ENCODE data around the gene NUTM1. TPM values are rescaled to one million over a fixed set of nuclear protein-coding genes. Genes with fewer than 3 reads are reported as not detected.
"Not testable (repeated sequence)": the region's sequence is repeated elsewhere in the genome, so short reads cannot be mapped to it uniquely, and the experiment has no call there.

Gene NUTM1
- total RNA-seq, 2 experiments from 2014 or later = not detected

DNA sequence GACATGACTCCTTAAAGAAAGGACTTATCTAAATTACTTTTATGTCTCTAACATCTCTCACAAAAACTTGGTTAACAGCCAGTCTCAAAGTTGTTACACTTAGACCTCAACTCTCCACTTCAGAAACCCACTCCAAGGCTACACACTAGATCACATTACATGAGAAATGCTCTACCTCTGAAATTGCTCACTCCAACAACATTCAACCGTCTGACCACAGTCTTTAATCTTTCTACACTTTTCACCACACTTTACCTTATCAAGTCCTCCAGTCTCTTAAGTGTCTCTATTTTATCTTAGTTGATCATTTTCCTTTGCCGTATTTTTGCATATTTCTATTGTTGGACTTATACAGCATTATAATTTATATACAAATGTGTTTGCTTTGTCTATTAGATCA lies 11.3 kb upstream of the NUTM1 start:
- H3K36me3 Mint-ChIP-seq = peaks cover 19% of the 10 kb centered on the region
- no peaks in the 10 kb centered on the region for H3K27me3 Mint-ChIP-seq
- H3K4me3 Mint-ChIP-seq = peak overlapping the region; percentile 53
- H3K9me3 Mint-ChIP-seq = no peaks in the 10 kb centered on the region
- DNase-seq = no peak
- peak overlapping the region; percentile 90 for H3K27ac Mint-ChIP-seq
- H3K4me1 Mint-ChIP-seq = peaks cover 78% of the 10 kb centered on the region

DNA sequence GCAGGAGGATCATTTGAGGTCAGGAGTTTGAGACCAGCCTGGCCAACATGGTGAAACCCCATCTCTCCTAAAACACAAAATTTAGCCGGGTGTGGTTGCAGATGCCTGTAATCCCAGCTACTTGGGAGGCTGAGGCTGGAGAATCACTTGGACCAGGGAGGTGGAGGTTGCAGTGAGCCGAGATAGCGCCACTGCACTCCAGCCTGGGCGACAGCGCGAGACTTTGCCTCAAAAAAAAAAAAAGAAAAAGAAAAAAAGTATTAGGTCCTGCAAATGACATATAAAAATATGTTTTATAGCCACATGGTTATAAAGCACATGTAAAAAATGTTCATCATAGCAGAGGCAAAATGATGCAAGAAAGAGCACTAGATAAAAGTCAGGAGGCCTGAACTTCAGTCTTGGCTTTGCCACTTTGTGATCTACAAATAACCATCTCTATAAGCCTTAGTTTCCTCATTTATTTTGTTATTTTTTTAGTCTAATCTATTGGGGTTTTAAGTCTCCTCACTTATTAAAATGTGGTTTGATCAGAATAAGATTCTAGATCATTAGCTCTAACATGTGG lies 10.5 kb upstream of the NUTM1 start:
- H3K36me3 Mint-ChIP-seq = peaks cover 22% of the 10 kb centered on the region
- DNase-seq = no peak
- H3K4me1 Mint-ChIP-seq = peaks cover 74% of the 10 kb centered on the region
- H3K4me3 Mint-ChIP-seq = peak overlapping the region; percentile 19
- H3K27me3 Mint-ChIP-seq = no peaks in the 10 kb centered on the region
- H3K9me3 Mint-ChIP-seq = no peaks in the 10 kb centered on the region
- H3K27ac Mint-ChIP-seq = peak overlapping the region; percentile 90

DNA sequence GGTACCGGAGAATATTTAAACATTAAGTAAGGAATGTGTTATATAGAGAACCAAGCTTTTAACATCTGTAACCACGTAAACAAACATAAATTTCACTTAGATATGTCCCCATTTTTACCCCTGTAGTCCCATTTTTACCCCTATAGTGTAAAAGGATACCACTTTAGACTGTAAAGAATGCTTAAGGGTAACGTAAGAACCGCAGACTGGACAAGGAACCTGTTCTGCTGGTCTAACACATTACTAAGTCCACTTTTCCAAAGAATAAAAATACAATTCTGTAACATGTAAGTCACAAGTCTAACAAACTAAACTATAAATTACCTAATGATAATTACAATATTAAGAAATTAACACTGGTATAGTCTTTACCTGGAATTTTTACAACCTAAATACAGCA lies 8.4 kb upstream of the NUTM1 start:
- H3K27me3 Mint-ChIP-seq = no peaks in the 10 kb centered on the region
- H3K4me1 Mint-ChIP-seq = peaks cover 65% of the 10 kb centered on the region
- peaks cover 24% of the 10 kb centered on the region for H3K36me3 Mint-ChIP-seq
- peak overlapping the region; percentile 96 for H3K4me3 Mint-ChIP-seq
- H3K9me3 Mint-ChIP-seq = no peaks in the 10 kb centered on the region
- DNase-seq = no peak
- peak overlapping the region; percentile 90 for H3K27ac Mint-ChIP-seq

DNA sequence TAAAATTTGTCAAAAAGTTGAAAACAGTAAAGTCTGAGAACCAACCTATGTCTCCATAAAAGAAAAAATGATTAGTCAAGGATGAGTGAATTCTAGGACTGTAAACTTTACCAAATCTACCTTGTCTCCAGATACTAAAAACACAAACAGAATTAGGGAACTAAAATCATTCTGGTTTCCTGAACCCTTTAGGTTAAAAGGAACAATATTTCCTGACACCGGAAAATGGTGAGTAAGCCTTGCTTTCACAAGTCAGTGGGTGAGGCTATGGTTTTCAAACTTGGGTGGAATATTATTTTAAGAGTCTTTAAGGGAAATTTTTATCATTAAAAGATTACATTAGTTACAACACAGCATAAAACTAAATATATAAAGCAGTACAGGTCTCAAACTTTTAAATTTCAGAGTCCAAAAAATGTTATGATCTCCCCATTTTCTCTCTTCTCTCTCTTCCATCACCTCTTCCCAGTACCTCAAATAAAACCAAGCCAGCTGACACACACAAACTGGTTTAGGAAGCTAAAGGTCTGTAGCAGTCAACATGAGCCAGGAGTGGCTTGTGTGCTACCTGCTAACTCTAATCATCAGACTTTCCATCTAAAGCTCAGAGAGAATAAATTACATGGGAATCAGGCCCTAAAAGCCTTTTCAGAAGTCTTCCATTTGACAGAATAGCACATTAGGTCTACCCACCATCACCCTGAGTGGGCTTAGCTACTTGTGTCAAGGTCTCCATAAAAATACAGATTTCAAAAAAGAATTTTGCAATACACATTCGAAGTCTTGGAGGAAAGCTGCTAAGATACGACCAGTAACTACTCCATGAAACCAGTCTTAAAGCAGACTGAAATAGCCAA lies 7.7 kb upstream of the NUTM1 start:
- no peak for DNase-seq
- Mint-ChIP-seq H3K4me3 (peak overlapping the region; percentile 96), H3K4me1 (peaks cover 66% of the 10 kb centered on the region), H3K27me3 (no peaks in the 10 kb centered on the region), H3K27ac (peak overlapping the region; percentile 90), H3K9me3 (no peaks in the 10 kb centered on the region), H3K36me3 (peaks cover 29% of the 10 kb centered on the region)

DNA sequence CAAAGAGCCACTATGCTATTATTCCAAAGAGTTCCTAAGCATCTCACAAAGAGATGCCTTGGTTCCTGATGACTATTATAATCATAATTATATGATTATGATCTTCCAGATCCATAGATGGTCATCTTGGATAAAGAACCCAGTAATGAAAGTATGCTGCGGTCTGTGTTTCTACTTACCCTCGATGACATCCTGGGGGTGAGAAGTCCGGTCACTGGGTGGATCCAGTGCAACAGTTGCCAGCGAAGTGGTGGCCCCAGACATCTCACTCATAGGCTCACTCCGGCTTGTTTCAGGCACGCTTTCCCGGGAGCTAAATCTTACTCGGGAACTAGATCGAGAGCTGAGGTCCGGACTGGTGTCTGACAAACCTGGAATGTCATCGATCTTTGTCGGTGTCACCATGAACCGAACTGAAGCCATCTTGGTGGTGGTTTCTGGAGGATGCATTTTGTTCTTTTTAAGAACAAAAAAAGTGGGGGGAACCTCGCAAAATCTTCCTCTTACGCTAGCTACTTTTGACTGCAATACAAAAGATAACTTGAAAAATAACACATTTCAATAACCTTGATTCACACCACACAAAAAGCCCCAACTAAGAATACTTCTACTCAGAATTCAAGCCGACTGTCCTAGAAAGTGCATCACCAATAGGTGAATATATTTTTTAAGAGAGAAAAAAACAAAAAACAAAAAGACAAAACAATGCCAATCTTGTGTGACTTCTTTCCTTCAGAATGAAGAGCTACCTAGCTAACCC lies 6.7 kb upstream of the NUTM1 start:
- DNase-seq = no peak

DNA sequence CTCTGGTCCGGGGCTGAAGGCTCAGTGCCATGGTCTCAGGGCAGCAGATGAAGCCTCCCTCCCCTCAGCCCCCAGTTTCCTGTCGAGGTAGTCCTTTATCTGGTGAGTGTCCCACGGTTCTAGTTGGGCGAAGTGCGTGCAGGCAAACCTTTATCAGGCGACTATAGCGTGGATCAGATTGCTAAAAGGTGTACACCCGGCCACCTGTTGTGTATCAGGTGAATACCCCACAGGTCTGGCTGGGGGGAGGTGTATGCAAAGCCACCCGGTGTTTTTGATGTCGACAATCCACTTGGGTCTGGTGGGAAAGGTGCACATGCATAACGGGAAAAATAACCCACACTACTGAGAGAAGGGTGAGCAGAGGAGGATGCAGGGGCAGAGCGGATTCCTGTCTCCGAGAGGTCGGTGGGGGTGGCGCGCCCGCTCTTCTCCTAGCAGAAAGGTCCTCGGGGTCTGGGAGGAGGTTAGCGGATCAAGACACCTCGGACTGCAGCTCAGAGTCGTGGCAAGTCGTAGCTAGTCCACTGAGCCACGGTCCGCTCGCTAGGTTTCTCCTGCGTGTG lies 6.0 kb upstream of the NUTM1 start:
- no peaks in the 10 kb centered on the region for H3K27me3 Mint-ChIP-seq
- H3K4me3 Mint-ChIP-seq = peak overlapping the region; percentile 96
- H3K36me3 Mint-ChIP-seq = peaks cover 35% of the 10 kb centered on the region
- H3K27ac Mint-ChIP-seq = peak overlapping the region; percentile 90
- H3K4me1 Mint-ChIP-seq = peaks cover 61% of the 10 kb centered on the region
- peak; percentile 24 for DNase-seq
- H3K9me3 Mint-ChIP-seq = no peaks in the 10 kb centered on the region

More for the DNA sequence above, 6.7 kb upstream of the NUTM1 start:
- Mint-ChIP-seq H3K27me3 (no peaks in the 10 kb centered on the region), H3K9me3 (no peaks in the 10 kb centered on the region), H3K36me3 (peaks cover 33% of the 10 kb centered on the region), H3K4me3 (peak overlapping the region; percentile 96), H3K27ac (peak overlapping the region; percentile 90), H3K4me1 (peaks cover 63% of the 10 kb centered on the region)

DNA sequence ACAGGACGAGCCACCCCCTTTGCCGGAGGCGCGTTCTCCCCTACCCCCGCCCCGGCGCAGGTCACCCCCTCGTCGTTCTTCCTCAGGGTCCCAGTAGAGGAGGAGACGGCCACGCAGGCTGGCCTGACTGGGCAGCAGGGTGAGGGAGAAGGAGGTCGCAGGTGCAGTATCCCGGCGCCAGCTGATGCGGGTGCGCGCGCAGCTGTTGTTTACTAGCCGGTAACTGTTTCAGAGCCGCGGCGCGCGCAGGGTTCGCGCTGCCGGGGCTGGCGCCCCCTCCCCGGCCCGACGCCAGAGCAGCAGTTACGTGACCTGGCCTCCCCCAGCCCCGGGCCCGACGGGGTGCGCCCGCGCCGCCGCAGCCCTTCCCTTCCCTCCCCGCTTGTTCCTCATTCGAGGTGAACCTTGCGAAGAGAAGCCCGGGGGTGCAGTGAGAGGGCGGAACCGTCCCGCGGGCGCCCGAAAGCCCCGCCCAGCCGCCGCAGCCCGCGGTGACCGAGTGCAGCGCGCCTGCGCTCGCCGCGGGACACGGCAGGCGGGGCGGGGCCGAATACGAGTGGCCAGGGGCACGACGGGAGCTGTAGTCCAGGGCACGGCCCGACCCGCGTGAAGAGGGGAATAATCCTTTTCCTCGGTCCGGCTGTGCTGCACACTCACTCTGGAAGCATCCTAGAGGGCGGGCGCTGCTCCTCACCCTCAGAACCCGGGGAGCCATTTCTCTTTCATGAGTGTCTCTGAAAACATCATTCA lies 5.4 kb upstream of the NUTM1 start, which contains the start of gene SLC12A6:
TSS of gene SLC12A6 (minus strand) at position 225 of the 750 bp plus-strand sequence. CDS start 1,101 bp downstream, outside the sequence.
- Mint-ChIP-seq H3K9me3 (no peaks in the 10 kb centered on the region), H3K27me3 (no peaks in the 10 kb centered on the region), H3K4me1 (peaks cover 55% of the 10 kb centered on the region), H3K4me3 (peak within 1 kb of the TSS; percentile 96), H3K36me3 (peaks cover 34% of the 10 kb centered on the region), H3K27ac (peak within 1 kb of the TSS; percentile 90)
- peak; percentile 95 for DNase-seq

DNA sequence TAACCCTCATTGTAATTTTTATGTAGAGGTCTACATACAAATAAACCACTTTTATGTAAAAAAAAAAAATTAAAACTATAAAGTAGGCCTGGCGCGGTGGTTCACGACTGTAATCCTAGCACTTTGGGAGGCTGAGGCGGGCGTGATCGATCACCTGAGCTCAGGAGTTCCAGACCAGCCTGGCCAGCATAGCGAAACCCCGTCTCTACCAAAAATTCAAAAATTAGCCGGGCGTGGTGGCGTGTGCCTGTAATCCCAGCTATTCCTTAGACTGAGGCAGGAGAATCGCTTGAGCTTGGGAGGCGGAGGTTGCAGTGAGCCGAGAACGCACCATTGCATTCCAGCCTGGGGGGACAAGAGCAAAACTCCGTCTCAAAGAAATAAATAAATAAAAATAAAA lies 4.8 kb upstream of the NUTM1 start:
- H3K4me3 Mint-ChIP-seq = peak overlapping the region; percentile 96
- H3K4me1 Mint-ChIP-seq = peaks cover 50% of the 10 kb centered on the region
- no peaks in the 10 kb centered on the region for H3K9me3 Mint-ChIP-seq
- no peak overlapping the region for H3K27ac Mint-ChIP-seq
- peaks cover 34% of the 10 kb centered on the region for H3K36me3 Mint-ChIP-seq
- no peaks in the 10 kb centered on the region for H3K27me3 Mint-ChIP-seq
- no peak for DNase-seq

DNA sequence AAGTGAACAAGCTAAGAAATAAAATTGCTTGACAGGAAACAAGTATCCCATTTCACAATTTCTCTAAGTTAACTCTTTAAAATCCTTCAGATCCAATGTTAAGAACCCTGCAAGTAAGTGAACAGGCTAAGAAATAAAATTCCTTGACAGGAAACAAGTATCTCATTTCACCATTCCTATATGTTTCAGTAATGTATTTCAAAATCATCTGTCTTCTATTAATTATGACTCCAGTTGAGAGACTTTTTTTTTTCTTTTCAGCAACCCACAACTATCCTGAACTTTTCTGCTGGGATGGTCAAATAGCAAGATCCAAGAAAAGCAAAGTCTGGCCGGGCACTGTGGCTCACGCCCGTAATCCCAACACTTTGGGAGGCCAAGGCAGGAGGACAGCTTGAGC lies 3.2 kb upstream of the NUTM1 start:
- peaks cover 41% of the 10 kb centered on the region for H3K4me1 Mint-ChIP-seq
- H3K4me3 Mint-ChIP-seq = peak overlapping the region; percentile 54
- DNase-seq = no peak
- peak overlapping the region; percentile 39 for H3K27ac Mint-ChIP-seq
- H3K27me3 Mint-ChIP-seq = no peaks in the 10 kb centered on the region
- no peaks in the 10 kb centered on the region for H3K9me3 Mint-ChIP-seq
- H3K36me3 Mint-ChIP-seq = peaks cover 32% of the 10 kb centered on the region

DNA sequence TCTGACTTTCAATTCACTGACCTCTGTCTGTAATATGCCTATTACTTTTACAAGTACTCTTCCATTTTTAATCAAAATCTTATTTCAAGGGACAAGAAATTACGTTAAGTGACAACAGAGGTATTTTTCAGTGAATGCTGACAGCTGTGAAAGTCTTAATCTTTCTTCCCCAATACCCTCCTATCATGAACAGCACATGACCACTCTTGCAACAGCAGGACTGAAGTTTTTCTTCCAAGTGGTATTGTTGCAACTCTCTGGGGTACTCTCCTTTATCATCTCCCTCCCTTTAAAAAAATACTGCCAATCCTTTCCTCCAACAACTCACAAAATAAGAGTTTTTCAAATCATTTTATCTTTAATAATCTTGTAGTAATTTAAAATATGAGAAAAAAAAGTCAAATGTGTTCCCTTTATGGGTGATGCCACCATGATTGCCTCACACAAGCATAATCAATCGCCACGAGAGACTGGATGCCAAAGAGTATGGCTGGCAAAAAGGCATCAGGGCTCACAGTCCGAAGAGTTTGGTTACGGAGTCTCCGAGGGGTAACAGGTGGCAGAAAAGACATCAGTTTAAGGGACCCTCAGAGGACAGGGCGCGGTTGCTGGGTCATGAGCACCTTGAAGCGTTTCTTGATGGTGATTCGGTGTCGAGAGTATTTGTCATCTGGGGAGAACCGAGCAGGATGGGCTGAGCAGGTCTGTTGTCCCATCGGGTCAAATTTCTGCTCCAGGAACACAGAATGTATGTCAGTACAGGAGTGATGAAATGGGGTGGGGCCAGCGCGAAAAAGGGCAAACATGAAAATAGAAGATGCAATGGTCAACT lies 1.5 kb upstream of the NUTM1 start:
- Mint-ChIP-seq H3K4me1 (peaks cover 28% of the 10 kb centered on the region), H3K27ac (peak overlapping the region; percentile 56), H3K27me3 (no peaks in the 10 kb centered on the region), H3K4me3 (no peak overlapping the region), H3K36me3 (peaks cover 32% of the 10 kb centered on the region), H3K9me3 (no peaks in the 10 kb centered on the region)
- no peak for DNase-seq

DNA sequence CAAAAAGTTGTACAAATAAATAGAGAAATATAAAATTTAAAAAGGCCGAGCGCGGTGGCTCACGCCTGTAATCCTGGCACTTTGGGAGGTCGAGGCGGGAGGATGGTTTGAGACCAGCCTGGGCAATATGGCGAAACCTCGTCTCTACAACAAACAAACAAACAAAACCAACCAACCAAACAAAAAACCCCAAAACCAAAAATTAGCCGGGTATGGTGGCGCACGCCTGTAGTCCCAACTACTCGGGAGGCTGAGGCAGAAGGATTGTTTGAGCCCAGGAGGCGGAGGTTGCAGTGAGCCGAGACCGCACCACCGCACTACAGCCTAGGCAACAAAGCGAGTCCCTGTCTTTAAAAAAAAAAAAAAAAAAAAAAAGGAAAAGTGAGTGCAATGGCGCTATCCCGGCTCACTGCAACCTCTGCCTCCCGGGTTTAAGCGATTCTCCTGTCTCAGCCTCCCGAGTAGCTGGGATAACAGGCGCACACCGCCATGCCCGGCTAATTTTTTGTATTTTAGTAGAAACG lies 840 bp upstream of the NUTM1 start:
- not testable (repeated sequence) for H3K27me3 Mint-ChIP-seq, H3K4me3 Mint-ChIP-seq, DNase-seq, H3K9me3 Mint-ChIP-seq, H3K27ac Mint-ChIP-seq
- peaks cover 26% of the 10 kb centered on the region for H3K36me3 Mint-ChIP-seq
- H3K4me1 Mint-ChIP-seq = peaks cover 23% of the 10 kb centered on the region

DNA sequence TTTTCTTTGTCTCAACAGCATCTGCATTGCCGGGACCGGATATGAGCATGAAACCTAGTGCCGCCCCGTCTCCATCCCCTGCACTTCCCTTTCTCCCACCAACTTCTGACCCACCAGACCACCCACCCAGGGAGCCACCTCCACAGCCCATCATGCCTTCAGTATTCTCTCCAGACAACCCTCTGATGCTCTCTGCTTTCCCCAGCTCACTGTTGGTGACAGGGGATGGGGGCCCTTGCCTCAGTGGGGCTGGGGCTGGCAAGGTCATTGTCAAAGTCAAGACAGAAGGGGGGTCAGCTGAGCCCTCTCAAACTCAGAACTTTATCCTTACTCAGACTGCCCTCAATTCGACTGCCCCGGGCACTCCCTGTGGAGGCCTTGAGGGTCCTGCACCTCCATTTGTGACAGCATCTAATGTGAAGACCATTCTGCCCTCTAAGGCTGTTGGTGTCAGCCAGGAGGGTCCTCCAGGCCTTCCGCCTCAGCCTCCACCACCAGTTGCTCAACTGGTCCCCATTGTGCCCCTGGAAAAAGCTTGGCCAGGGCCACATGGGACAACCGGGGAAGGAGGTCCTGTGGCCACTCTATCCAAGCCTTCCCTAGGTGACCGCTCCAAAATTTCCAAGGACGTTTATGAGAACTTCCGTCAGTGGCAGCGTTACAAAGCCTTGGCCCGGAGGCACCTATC lies 5.0 kb downstream of the NUTM1 start:
- Mint-ChIP-seq H3K27ac (no peak overlapping the region), H3K4me3 (no peak overlapping the region), H3K36me3 (peaks cover 3% of the 10 kb centered on the region), H3K4me1 (no peaks in the 10 kb centered on the region), H3K9me3 (no peaks in the 10 kb centered on the region), H3K27me3 (no peaks in the 10 kb centered on the region)
- no peak for DNase-seq

DNA sequence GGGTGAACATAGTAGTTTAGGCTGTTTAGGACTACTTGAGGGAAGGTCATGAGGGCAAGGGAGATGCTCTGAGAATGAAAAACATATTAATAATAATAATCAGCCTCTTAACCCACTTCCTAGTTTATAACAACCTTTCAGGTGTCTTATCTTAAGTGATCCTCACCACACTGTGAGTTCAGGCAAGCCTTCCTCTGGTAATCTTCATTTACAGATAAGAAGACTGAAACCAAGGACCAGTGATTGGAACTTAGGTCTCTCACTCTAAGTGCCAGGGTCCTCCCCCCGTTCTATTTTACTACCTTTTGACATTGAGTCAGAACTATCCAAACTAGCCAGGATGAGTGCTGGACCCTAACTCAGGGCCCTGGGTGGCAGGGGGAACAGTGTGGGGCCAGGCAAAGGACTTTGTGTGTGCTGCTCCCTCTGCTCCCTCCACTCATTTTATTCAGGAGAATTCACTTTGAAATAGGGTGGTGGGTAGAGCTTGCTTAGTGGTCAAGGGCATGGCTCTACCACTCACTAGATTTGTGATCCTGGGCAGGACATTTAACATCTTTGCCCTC lies 5.7 kb downstream of the NUTM1 start:
- Mint-ChIP-seq H3K27ac (no peak overlapping the region), H3K4me3 (no peak overlapping the region), H3K9me3 (no peaks in the 10 kb centered on the region), H3K27me3 (no peaks in the 10 kb centered on the region), H3K36me3 (peaks cover 3% of the 10 kb centered on the region), H3K4me1 (no peaks in the 10 kb centered on the region)
- DNase-seq = no peak
